IMR-90 (cell line): ENCODE results near the gene GPR39. TPM values are rescaled to one million over a fixed set of nuclear protein-coding genes. Genes with fewer than 3 reads are reported as not detected.

Source experiments
- ATAC-seq: fragments of 200-7000 bp; cut with Tn5 transposase; 2 replicates; pipeline ENCODE4 v1.9.1; 2020; ENCODE audit warnings: low read depth, mild to moderate bottlenecking, moderate library complexity
- BruUV-seq: library from RNA; stranded (reverse); fragments of 400-500 nt; replicated peaks from 2 replicates; lab custom pipeline; 2021; lab: Mats Ljungman, UMichigan
- CTCF ChIA-PET: fragments of 300-600 bp; formaldehyde crosslinking; extraction: SDS; loops from one replicate; lab custom pipeline; 2021; ENCODE audit warnings: antibody characterized with exemption; lab: Yijun Ruan, JAX
- POLR2A ChIA-PET: fragments of 300-600 bp; sonication (Branson Sonifier 250); formaldehyde crosslinking; loops from one replicate; lab custom pipeline; 2022; ENCODE audit warnings: antibody characterized with exemption; ENCODE audit not compliant: unreplicated experiment; lab: Charles Lee
- DNase-seq: peaks from one replicate; pipeline ENCODE4 v3.0.0; 2013
- H2AFZ ChIP-seq: replicated peaks from 2 replicates; pipeline ENCODE3; 2013; ENCODE audit warnings: low read length, mild to moderate bottlenecking; ENCODE audit not compliant: poor library complexity
- H2AK5ac ChIP-seq: 2 replicates; pipeline ENCODE4 v1.6.1; 2013; ENCODE audit warnings: low read depth, low read length, inconsistent platforms
- H2AK9ac ChIP-seq: replicated peaks from 2 replicates; pipeline ENCODE3; 2013; ENCODE audit warnings: mild to moderate bottlenecking, low read depth, low read length, moderate library complexity; ENCODE audit not compliant: poor library complexity
- H2BK120ac ChIP-seq: 2 replicates; pipeline ENCODE4 v1.6.1; 2013; ENCODE audit warnings: low read depth, low read length, inconsistent platforms
- H2BK15ac ChIP-seq: 3 replicates; pipeline ENCODE4 v1.6.1; 2013; ENCODE audit warnings: low read depth, low read length, inconsistent platforms
- H2BK20ac ChIP-seq: 2 replicates; pipeline ENCODE4 v1.6.1; 2013; ENCODE audit warnings: low read depth, mild to moderate bottlenecking, inconsistent platforms, low read length, moderate library complexity
- H2BK5ac ChIP-seq: 2 replicates; pipeline ENCODE4 v1.6.1; 2013; ENCODE audit warnings: mild to moderate bottlenecking, low read depth, low read length, inconsistent platforms; ENCODE audit not compliant: poor library complexity, severe bottlenecking
- H3K14ac ChIP-seq: replicated peaks from 2 replicates; pipeline ENCODE4 v1.6.1; 2013; ENCODE audit warnings: low read depth, low read length, inconsistent platforms
- H3K18ac ChIP-seq: 2 replicates; pipeline ENCODE4 v1.6.1; 2013; ENCODE audit warnings: low read depth, low read length, control low read depth
- H3K23ac ChIP-seq: 2 replicates; pipeline ENCODE4 v1.6.1; 2013; ENCODE audit warnings: low read depth, low read length, inconsistent platforms
- H3K27ac ChIP-seq: 2 replicates; pipeline ENCODE4 v1.5.1; 2013; ENCODE audit warnings: mild to moderate bottlenecking, control low read depth, low read length; ENCODE audit not compliant: insufficient read depth
- H3K27me3 ChIP-seq: 2 replicates; pipeline ENCODE4 v1.6.1; 2013; ENCODE audit warnings: low read length; ENCODE audit not compliant: control insufficient read depth, insufficient read depth
- H3K36me3 ChIP-seq: 2 replicates; pipeline ENCODE4 v1.6.1; 2013; ENCODE audit warnings: low read length, mixed read lengths; ENCODE audit not compliant: control insufficient read depth, insufficient read depth
- H3K4ac ChIP-seq: 2 replicates; pipeline ENCODE4 v1.6.1; 2013; ENCODE audit warnings: low read depth, low read length, inconsistent platforms
- H3K4me1 ChIP-seq: 2 replicates; pipeline ENCODE4 v1.6.1; 2013; ENCODE audit warnings: low read length, mixed read lengths; ENCODE audit not compliant: control insufficient read depth, insufficient read depth
- H3K4me2 ChIP-seq: 2 replicates; pipeline ENCODE4 v1.6.1; 2013; ENCODE audit warnings: low read depth, mild to moderate bottlenecking, control low read depth, low read length, moderate library complexity
- H3K4me3 ChIP-seq: 2 replicates; pipeline ENCODE4 v1.5.1; 2013; ENCODE audit warnings: low read depth, mild to moderate bottlenecking, control low read depth, low read length, moderate library complexity; ENCODE audit not compliant: insufficient read depth
- H3K56ac ChIP-seq: 2 replicates; pipeline ENCODE4 v1.6.1; 2013; ENCODE audit warnings: low read length, inconsistent platforms; ENCODE audit not compliant: insufficient read depth; ENCODE audit errors: extremely low read depth
- H3K79me1 ChIP-seq, 2 experiments: 2 replicates each; pipeline ENCODE4 v1.6.1; 2013; ENCODE audit warnings: low read length in 2 of 2, inconsistent platforms in 1 of 2, low read depth in 1 of 2
- H3K9ac ChIP-seq: 2 replicates; pipeline ENCODE4 v1.6.1; 2013; ENCODE audit warnings: low read depth, low read length, control low read depth
- H3K9me1 ChIP-seq: 2 replicates; pipeline ENCODE4 v1.6.1; 2013; ENCODE audit warnings: low read length, inconsistent platforms; ENCODE audit not compliant: insufficient read depth
- H3K9me3 ChIP-seq: 2 replicates; pipeline ENCODE4 v1.6.1; 2013; ENCODE audit warnings: low read length; ENCODE audit not compliant: control insufficient read depth, insufficient read depth
- H4K20me1 ChIP-seq: 2 replicates; pipeline ENCODE4 v1.6.1; 2013; ENCODE audit warnings: low read length, inconsistent platforms; ENCODE audit not compliant: insufficient read depth
- H4K5ac ChIP-seq: 2 replicates; pipeline ENCODE4 v1.6.1; 2013; ENCODE audit warnings: mild to moderate bottlenecking, low read depth, low read length, control low read depth
- H4K8ac ChIP-seq, 2 experiments: 2 replicates each; pipeline ENCODE4 v1.6.1; 2013; ENCODE audit warnings: low read depth in 2 of 2, low read length in 2 of 2, control low read depth in 1 of 2, inconsistent platforms in 1 of 2
- H4K91ac ChIP-seq: 2 replicates; pipeline ENCODE4 v1.6.1; 2013; ENCODE audit warnings: low read depth, low read length, inconsistent platforms; ENCODE audit not compliant: insufficient read depth
- CHD1 ChIP-seq: IDR thresholded peaks from 2 replicates; pipeline ENCODE4 v1.6.1; 2012; ENCODE audit warnings: low read depth, low read length, improper control_type of control experiment
- MAFK ChIP-seq: IDR thresholded peaks from 2 replicates; pipeline ENCODE4 v1.6.1; 2012; ENCODE audit warnings: low read depth, low read length, improper control_type of control experiment
- WGBS, 2 experiments: methylation state at CpG; one replicate each; pipeline versions ENCODE4 v1.1.5 to v1.1.7; 2013; ENCODE audit warnings: missing lambda C conversion rate in 2 of 2; ENCODE audit not compliant: insufficient read length in 1 of 2; ENCODE audit errors: extremely low coverage in 2 of 2; 5-methylcytosine and 5-hydroxymethylcytosine counted together
- dilution Hi-C: fragments of 300-500 bp; cut with HindIII; formaldehyde crosslinking; loops from one replicate; pipeline ENCODE4 v1.14.3; 2018; ENCODE audit warnings: low sequenced_read_pairs; ENCODE audit not compliant: unreplicated experiment
- in situ Hi-C: fragments of 300-500 bp; cut with MboI; formaldehyde crosslinking; loops from 3 replicates; pipeline ENCODE4 v1.14.3; 2019; ENCODE audit warnings: low sequenced_read_pairs, inconsistent platforms, mixed read lengths
- intact Hi-C: fragments of 100-400 bp; cut with micrococcal nuclease; formaldehyde crosslinking; loops from 2 replicates; pipeline ENCODE4 v1.10.0; 2022
- polyA plus RNA-seq, 3 experiments: library from polyadenylated mRNA; depleted of rRNA; stranded (reverse); fragments of >200 nt; gene quantifications; 2 replicates each; pipeline ENCODE4 v1.2.3, GENCODE V29; 2012; ENCODE audit warnings: low replicate concordance in 1 of 3
- total RNA-seq: library from RNA; depleted of rRNA; stranded (reverse); fragments of >200 nt; gene quantifications from 2 replicates; pipeline ENCODE4 v1.2.3, GENCODE V29; 2012

The GPR39 gene
- total and polyA plus RNA-seq, 2 of the 4 experiments (the other 2 are of a cell fraction): 4.4 to 9.0 TPM

GRCh38 chr2:132564065-132564464 lies 147.5 kb downstream of the GPR39 start:
- in situ Hi-C loops (no loop called here), dilution Hi-C loops (no loop called here), intact Hi-C loops (no loop called here)
- TF ChIP-seq MAFK (no peak), CHD1 (no peak)
- no peak overlapping the region for H2BK120ac ChIP-seq
- H2AK9ac ChIP-seq: no peak overlapping the region
- CTCF ChIA-PET: no interaction called here
- no peak overlapping the region for H2AK5ac ChIP-seq
- H2BK5ac ChIP-seq: no peak overlapping the region
- no peaks in the 10 kb centered on the region; the same call in 1 of the 2 replicates for H3K9me1 ChIP-seq
- peaks cover 11% of the 10 kb centered on the region for H3K27me3 ChIP-seq
- WGBS, 2 experiments: no CpG with 5 or more reads among the region's 2 CpGs
- POLR2A ChIA-PET: no interaction called here
- no peaks in the 10 kb centered on the region for H3K4me1 ChIP-seq
- H3K9me3 ChIP-seq: no peaks in the 10 kb centered on the region
- no peak overlapping the region for H3K9ac ChIP-seq
- BruUV-seq: no TSS peak
- no peak overlapping the region for H2AFZ ChIP-seq
- no peak overlapping the region for H3K4me2 ChIP-seq
- no peak overlapping the region for H3K18ac ChIP-seq
- no peak overlapping the region for H3K27ac ChIP-seq
- H3K36me3 ChIP-seq: no peaks in the 10 kb centered on the region
- H3K4me3 ChIP-seq: no peak overlapping the region
- no peak for ATAC-seq
- H2BK20ac ChIP-seq: no peak overlapping the region
- no peak overlapping the region for H4K5ac ChIP-seq
- H3K4ac ChIP-seq: no peak overlapping the region
- no peak overlapping the region for H2BK15ac ChIP-seq
- H3K56ac ChIP-seq: no peak overlapping the region
- no peak overlapping the region for H3K23ac ChIP-seq
- DNase-seq: no peak
- H3K14ac ChIP-seq: no peak overlapping the region
- H4K8ac ChIP-seq: no peak overlapping the region
- no peaks in the 10 kb centered on the region for H4K20me1 ChIP-seq
- H3K79me1 ChIP-seq: no peaks in the 10 kb centered on the region
- no peak overlapping the region for H4K91ac ChIP-seq
